OCI-LY7 (cell line): ENCODE measurements around the gene ZC3H18. TPM values are rescaled to one million over a fixed set of nuclear protein-coding genes. Genes with fewer than 3 reads are reported as not detected.

ENCODE experiments used
- BruUV-seq: library from RNA; stranded (reverse); fragments of 400-500 nt; replicated peaks from 2 replicates; lab custom pipeline; 2021; lab: Mats Ljungman, UMichigan
- CTCF ChIA-PET: fragments of 300-600 bp; sonication (Branson Sonifier 250); formaldehyde crosslinking; loops from one replicate; lab custom pipeline; 2022; ENCODE audit warnings: antibody characterized with exemption; ENCODE audit not compliant: unreplicated experiment; lab: Charles Lee
- POLR2A ChIA-PET: fragments of 300-600 bp; sonication (Branson Sonifier 250); formaldehyde crosslinking; loops from one replicate; lab custom pipeline; 2022; ENCODE audit warnings: antibody characterized with exemption; lab: Charles Lee
- DNase-seq: peaks from one replicate; pipeline ENCODE4 v3.0.0-alpha.2; 2015; ENCODE audit warnings: low spot score
- H2AFZ ChIP-seq: fragments of 200-600 bp; sonication (generic), shearing (Covaris generic); 2 replicates; pipeline ENCODE4 v1.6.1; 2014; ENCODE audit warnings: mild to moderate bottlenecking, antibody characterized with exemption, low read length, moderate library complexity
- H3K27ac ChIP-seq: fragments of 200-600 bp; sonication (generic); 2 replicates; pipeline ENCODE4 v1.5.1; 2014; ENCODE audit warnings: mixed run types, low read depth, mild to moderate bottlenecking, moderate library complexity, low read length, inconsistent platforms; ENCODE audit not compliant: poor library complexity, severe bottlenecking
- H3K36me3 ChIP-seq: fragments of 200-600 bp; sonication (generic); 2 replicates; pipeline ENCODE4 v1.6.1; 2014; ENCODE audit warnings: mild to moderate bottlenecking, antibody characterized with exemption, low read length, moderate library complexity, mixed read lengths; ENCODE audit not compliant: insufficient read depth
- H3K4me1 ChIP-seq: fragments of 200-600 bp; sonication (generic); 2 replicates; pipeline ENCODE4 v1.5.1; 2014; ENCODE audit warnings: mild to moderate bottlenecking, low read length; ENCODE audit not compliant: insufficient read depth, poor library complexity, severe bottlenecking
- H3K4me2 ChIP-seq: fragments of 200-600 bp; sonication (generic); 2 replicates; pipeline ENCODE4 v1.6.1; 2014; ENCODE audit warnings: mild to moderate bottlenecking, low read length
- H3K4me3 ChIP-seq: fragments of 200-600 bp; sonication (generic); 2 replicates; pipeline ENCODE4 v1.5.1; 2014; ENCODE audit warnings: mild to moderate bottlenecking, low read depth, low read length; ENCODE audit not compliant: poor library complexity, severe bottlenecking
- H3K79me2 ChIP-seq: fragments of 200-600 bp; sonication (generic); 2 replicates; pipeline ENCODE4 v1.6.1; 2016; ENCODE audit warnings: low read depth, mild to moderate bottlenecking, low read length, moderate library complexity, mixed read lengths; ENCODE audit not compliant: insufficient read depth
- H3K9me2 ChIP-seq: fragments of 200-600 bp; sonication (generic); 2 replicates; pipeline ENCODE4 v1.6.1; 2016; ENCODE audit warnings: mild to moderate bottlenecking, low read length, mixed read lengths; ENCODE audit not compliant: insufficient read depth
- H3K9me3 ChIP-seq: fragments of 200-600 bp; sonication (generic); 2 replicates; pipeline ENCODE4 v1.6.1; 2014; ENCODE audit warnings: mild to moderate bottlenecking, mixed run types, low read length, mixed read lengths
- H4K20me1 ChIP-seq: fragments of 200-600 bp; sonication (generic); 2 replicates; pipeline ENCODE4 v1.6.1; 2014; ENCODE audit warnings: mild to moderate bottlenecking, antibody characterized with exemption, low read length, moderate library complexity, mixed read lengths; ENCODE audit not compliant: insufficient read depth
- CTCF ChIP-seq: fragments of 200-600 bp; sonication (generic); conservative IDR thresholded peaks from 2 replicates; pipeline ENCODE4 v1.5.1; 2014; ENCODE audit warnings: mild to moderate bottlenecking, antibody characterized with exemption, low read length, moderate library complexity, mixed read lengths
- EZH2phosphoT487 ChIP-seq: fragments of 200-600 bp; sonication (generic); IDR thresholded peaks from 2 replicates; pipeline ENCODE4 v1.6.1; 2018; ENCODE audit warnings: low read depth, borderline replicate concordance, mild to moderate bottlenecking, mixed run types, antibody characterized with exemption, low read length, moderate library complexity, mixed read lengths
- intact Hi-C: fragments of 100-400 bp; cut with micrococcal nuclease; formaldehyde crosslinking; loops from one replicate; pipeline ENCODE4 v1.10.0; 2022; ENCODE audit not compliant: unreplicated experiment
- total RNA-seq, 2 experiments: library from RNA; depleted of rRNA in 1 of 2; stranded (reverse); fragments of >200 nt in 1 of 2; shearing (Covaris generic) in 1 of 2; gene quantifications; 2 replicates each; pipeline ENCODE4 v1.2.3, GENCODE V29; 2014 to 2022

Gene ZC3H18
- total RNA-seq, 2 experiments from 2014 or later: 22.2 to 79.0 TPM

- peaks cover 12% of the 10 kb centered on the region; the same call in 1 of the 2 replicates for H3K36me3 ChIP-seq
- H3K79me2 ChIP-seq: peaks cover 37% of the 10 kb centered on the region; the same call in 1 of the 2 replicates
- peak within 1 kb of the TSS; percentile 13; the same call in 1 of the 2 replicates for H2AFZ ChIP-seq
- peak; percentile 99 for DNase-seq
- peak within 1 kb of the TSS; percentile 86 for H3K4me3 ChIP-seq
- ChIA-PET POLR2A (interaction anchor here (0.7 to 1.0 kb wide), 2 partner anchors 10 to 1175 kb away, joined by 3 to 9 read pairs; no protein-coding TSS in a partner anchor), CTCF (interaction anchor here (0.5 to 1.4 kb wide), 2 partner anchors 22 to 105 kb away, joined by 3 read pairs; no protein-coding TSS in a partner anchor)
- intact Hi-C loops: loop anchor here (1.0 to 10.0 kb wide), 5 partner anchors 12 to 208 kb away; partner anchors contain the start of genes CDT1, CYBA and ZFPM1
- H3K27ac ChIP-seq: peak within 1 kb of the TSS; percentile 88
- TF ChIP-seq CTCF (0 out of 2 replicates have a peak, but pooled peaks have one; percentile 22), EZH2phosphoT487 (no peak)
- BruUV-seq: no TSS peak
- no peaks in the 10 kb centered on the region for H4K20me1 ChIP-seq
- H3K9me2 ChIP-seq: no peaks in the 10 kb centered on the region
- peaks cover 31% of the 10 kb centered on the region for H3K4me1 ChIP-seq
- H3K9me3 ChIP-seq: no peaks in the 10 kb centered on the region
- H3K4me2 ChIP-seq: peak within 1 kb of the TSS; percentile 83
Observed at GRCh38 chr16:88662843-88663606, 92.8 kb downstream of the ZC3H18 start, which contains the start of gene MVD. Gene MVD (minus strand): TSS chr16:88663091. CDS start chr16:88663080, 11 bp downstream.

- no peaks in the 10 kb centered on the region for H4K20me1 ChIP-seq
- peak; percentile 87 for DNase-seq
- H3K4me2 ChIP-seq: peak overlapping the region; percentile 79
- no peaks in the 10 kb centered on the region for H3K9me3 ChIP-seq
- BruUV-seq: no TSS peak
- peak overlapping the region; percentile 88 for H3K27ac ChIP-seq
- no peaks in the 10 kb centered on the region for H3K9me2 ChIP-seq
- intact Hi-C loops: loop anchor here (10.0 kb wide), 1 partner anchor 210 kb away; the partner anchor contains the start of gene ZFPM1
- H3K4me3 ChIP-seq: peak overlapping the region; percentile 86
- peaks cover 33% of the 10 kb centered on the region; the same call in 1 of the 2 replicates for H3K79me2 ChIP-seq
- peaks cover 31% of the 10 kb centered on the region for H3K4me1 ChIP-seq
- TF ChIP-seq EZH2phosphoT487 (no peak), CTCF (no peak)
- CTCF ChIA-PET: interaction anchor here (1.6 kb wide), 1 partner anchor 10 kb away, joined by 4 read pairs; no protein-coding TSS in a partner anchor
- peaks cover 20% of the 10 kb centered on the region for H3K36me3 ChIP-seq
- POLR2A ChIA-PET: interaction anchor here (0.7 to 1.9 kb wide), 4 partner anchors 10 to 494 kb away, joined by 3 to 11 read pairs (median 5); partner anchors contain the start of gene ZC3H18
- no peak overlapping the region; the same call in 1 of the 2 replicates for H2AFZ ChIP-seq
Observed at GRCh38 chr16:88665148-88665547, 94.9 kb downstream of the ZC3H18 start.
